ENCODE data around the gene COL28A1.

DNA sequence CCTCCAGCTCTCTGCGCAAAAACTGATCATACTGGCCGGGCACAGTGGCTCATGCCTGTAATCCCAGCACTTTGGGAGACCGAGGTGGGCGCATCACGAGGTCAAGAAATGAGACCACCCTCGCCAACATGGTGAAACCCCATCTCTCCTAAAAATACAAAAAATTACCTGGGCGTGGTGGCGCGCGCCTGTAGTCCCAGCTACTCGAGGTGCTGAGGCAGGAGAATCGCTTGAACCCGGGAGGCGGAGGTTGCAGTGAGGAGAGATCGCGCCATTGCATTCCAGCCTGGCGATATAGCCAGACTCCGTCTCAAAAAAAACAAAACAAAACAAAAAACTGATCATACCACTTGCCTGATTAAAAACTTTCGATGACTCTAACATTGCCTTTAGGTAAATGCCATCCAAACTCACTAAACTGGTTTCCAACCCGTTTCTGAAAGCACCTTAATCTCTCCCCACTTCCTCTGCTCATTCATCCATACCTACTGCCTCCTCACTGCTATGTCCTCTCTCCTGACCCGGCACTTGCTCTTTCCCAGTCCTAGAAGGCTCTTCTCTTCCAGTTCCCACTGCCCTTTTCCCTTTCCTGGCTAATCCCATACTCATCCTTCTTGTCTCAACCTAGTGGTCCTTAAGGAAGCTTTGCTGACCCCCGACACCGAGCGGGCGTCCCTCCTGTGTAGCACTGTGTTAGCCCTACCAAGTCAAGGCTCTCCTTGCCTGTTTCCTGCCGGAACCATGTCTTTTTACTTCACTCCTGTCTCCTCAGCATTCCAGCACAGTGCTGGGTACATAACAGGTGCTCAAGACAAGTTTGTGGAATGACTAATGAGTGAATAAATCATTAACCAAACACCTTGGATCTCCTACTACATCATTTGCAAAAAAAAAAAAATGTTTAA lies 30.3 kb upstream of the COL28A1 start:
- TF ChIP-seq, protein P1, sequence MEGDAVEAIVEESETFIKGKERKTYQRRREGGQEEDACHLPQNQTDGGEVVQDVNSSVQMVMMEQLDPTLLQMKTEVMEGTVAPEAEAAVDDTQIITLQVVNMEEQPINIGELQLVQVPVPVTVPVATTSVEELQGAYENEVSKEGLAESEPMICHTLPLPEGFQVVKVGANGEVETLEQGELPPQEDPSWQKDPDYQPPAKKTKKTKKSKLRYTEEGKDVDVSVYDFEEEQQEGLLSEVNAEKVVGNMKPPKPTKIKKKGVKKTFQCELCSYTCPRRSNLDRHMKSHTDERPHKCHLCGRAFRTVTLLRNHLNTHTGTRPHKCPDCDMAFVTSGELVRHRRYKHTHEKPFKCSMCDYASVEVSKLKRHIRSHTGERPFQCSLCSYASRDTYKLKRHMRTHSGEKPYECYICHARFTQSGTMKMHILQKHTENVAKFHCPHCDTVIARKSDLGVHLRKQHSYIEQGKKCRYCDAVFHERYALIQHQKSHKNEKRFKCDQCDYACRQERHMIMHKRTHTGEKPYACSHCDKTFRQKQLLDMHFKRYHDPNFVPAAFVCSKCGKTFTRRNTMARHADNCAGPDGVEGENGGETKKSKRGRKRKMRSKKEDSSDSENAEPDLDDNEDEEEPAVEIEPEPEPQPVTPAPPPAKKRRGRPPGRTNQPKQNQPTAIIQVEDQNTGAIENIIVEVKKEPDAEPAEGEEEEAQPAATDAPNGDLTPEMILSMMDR (conservative IDR thresholded peaks at IDR 0.05; ENCODE audit: low read depth in 2 of 2), result no peak
- TF ChIP-seq EZH2 (IDR thresholded peaks at IDR 0.05; ENCODE audit: low read depth, unreplicated experiment), result peak; percentile 41
- no peak for TF ChIP-seq JUNB (IDR thresholded peaks at IDR 0.05; ENCODE audit: unreplicated experiment)
- no peak for TF ChIP-seq POLR2AphosphoS5 (IDR thresholded peaks at IDR 0.05; ENCODE audit: low read depth)
